ENCODE measurements around the gene KIAA1217. TPM values are rescaled to one million over a fixed set of nuclear protein-coding genes. Genes with fewer than 3 reads are reported as not detected.
"Not testable (repeated sequence)": the region's sequence is repeated elsewhere in the genome, so short reads cannot be mapped to it uniquely, and the experiment has no call there.

KIAA1217 gene
- total RNA-seq, 1 experiment from 2014 or later: 171 TPM

DNA sequence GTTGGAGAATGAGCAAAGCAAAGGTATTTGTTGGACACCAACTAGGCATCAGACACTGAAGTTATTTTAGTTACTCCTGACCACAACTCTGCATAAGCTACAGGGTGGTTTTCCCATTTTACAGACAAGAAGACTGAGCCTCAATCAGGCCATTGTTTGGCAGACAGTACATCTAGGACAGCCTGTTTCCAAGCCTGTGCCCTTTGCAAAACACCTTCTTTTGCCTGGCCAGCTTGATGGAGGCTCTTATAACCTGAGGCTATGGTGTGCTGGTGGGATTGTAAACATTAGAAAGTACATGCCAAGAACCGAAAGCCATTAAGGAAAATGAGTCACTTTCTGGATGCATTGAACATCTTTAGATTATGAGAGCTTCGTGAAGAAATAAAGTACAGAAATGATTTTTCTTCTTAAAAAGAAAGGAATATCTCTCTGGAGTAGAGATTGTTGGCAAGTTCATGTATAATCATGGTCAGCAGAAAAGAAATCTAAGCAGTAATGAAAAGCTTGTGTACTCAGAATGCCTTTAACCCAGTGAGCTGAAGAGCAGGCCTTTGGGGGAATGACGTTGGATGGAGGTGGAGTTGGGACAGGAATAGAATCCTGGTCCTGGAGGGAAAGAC lies 140.6 kb downstream of the KIAA1217 start:
- no peaks in the 10 kb centered on the region for H3K36me3 ChIP-seq (ENCODE audit: control insufficient read depth, insufficient read depth, low read length)
- TF ChIP-seq, protein P1, sequence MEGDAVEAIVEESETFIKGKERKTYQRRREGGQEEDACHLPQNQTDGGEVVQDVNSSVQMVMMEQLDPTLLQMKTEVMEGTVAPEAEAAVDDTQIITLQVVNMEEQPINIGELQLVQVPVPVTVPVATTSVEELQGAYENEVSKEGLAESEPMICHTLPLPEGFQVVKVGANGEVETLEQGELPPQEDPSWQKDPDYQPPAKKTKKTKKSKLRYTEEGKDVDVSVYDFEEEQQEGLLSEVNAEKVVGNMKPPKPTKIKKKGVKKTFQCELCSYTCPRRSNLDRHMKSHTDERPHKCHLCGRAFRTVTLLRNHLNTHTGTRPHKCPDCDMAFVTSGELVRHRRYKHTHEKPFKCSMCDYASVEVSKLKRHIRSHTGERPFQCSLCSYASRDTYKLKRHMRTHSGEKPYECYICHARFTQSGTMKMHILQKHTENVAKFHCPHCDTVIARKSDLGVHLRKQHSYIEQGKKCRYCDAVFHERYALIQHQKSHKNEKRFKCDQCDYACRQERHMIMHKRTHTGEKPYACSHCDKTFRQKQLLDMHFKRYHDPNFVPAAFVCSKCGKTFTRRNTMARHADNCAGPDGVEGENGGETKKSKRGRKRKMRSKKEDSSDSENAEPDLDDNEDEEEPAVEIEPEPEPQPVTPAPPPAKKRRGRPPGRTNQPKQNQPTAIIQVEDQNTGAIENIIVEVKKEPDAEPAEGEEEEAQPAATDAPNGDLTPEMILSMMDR (IDR thresholded peaks at IDR 0.05; ENCODE audit: insufficient read depth in 1 of 2, low read depth in 1 of 2, low read length in 1 of 2, severe bottlenecking in 1 of 2, unreplicated experiment in 1 of 2): no peak
- ChIA-PET POLR2A (no interaction called here), CTCF (no interaction called here)
- intact Hi-C loops (cut with micrococcal nuclease; ENCODE audit: unreplicated experiment): no loop called here
- Mint-ChIP-seq H3K4me1 (ENCODE audit: low read depth, unreplicated experiment) (peaks cover 1% of the 10 kb centered on the region), H3K36me3 (ENCODE audit: insufficient read depth, unreplicated experiment) (peaks cover 20% of the 10 kb centered on the region), H3K4me3 (ENCODE audit: unreplicated experiment) (no peak overlapping the region), H3K9me3 (ENCODE audit: unreplicated experiment) (no peaks in the 10 kb centered on the region), H3K27ac (ENCODE audit: unreplicated experiment) (no peak overlapping the region), H3K27me3 (ENCODE audit: insufficient read depth, unreplicated experiment) (no peaks in the 10 kb centered on the region)
- no peak for DNase-seq
- no peak overlapping the region for H3K4me3 ChIP-seq (ENCODE audit: low read depth, low read length)
- no TSS peak for BruUV-seq (replicated peaks)
- no peaks in the 10 kb centered on the region for H3K9me3 ChIP-seq
- no peaks in the 10 kb centered on the region for H3K27me3 ChIP-seq (replicated peaks; ENCODE audit: control insufficient read depth, insufficient read depth, low read length)
- peaks cover 12% of the 10 kb centered on the region for H3K4me1 ChIP-seq

DNA sequence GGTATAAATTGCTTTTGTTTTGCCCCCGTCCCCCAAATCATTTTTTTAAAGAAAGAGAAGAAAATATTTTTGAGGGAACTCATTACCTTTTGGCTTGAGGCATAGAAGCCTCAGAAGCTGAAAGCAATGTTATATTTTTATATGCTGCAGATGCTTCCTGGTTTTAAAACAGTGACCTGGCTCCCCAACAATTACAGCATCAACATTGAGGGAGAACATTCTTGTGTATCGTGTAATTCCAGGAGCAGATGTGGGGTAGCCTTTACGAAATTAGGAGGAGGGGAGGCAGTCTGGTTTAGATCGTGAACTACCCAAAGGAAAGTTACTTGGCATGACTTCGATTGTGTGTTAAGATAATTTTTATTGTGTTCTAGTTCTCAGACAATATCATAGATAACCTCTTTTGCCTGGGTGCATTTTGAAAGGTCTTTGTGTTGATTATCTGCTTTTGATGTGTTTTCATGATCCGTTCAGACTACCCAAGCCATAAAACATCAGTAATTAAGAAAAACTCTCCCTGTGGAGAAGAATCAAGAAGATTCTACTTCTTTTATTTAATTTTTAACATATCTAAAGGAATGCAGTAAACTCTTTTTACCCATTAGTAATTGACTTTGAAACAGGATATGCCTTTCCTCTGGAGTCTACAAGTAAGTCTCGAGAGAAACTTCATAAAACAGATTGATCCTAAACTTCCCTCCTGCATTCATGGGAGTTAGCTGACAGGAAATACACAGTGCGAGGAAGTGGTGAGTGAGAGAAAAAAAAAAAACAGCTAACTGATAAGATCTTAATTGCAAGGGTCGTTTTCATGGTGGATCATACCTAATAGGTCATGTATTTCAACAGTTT lies 141.4 kb downstream of the KIAA1217 start:
- POLR2A ChIA-PET: no interaction called here
- TF ChIP-seq, protein P1 (IDR thresholded peaks at IDR 0.05; ENCODE audit: insufficient read depth in 1 of 2, low read depth in 1 of 2, low read length in 1 of 2, severe bottlenecking in 1 of 2, unreplicated experiment in 1 of 2): no peak
- H3K36me3 Mint-ChIP-seq (ENCODE audit: insufficient read depth, unreplicated experiment): peaks cover 24% of the 10 kb centered on the region
- BruUV-seq (replicated peaks): no TSS peak
- no peaks in the 10 kb centered on the region for H3K4me1 Mint-ChIP-seq (ENCODE audit: low read depth, unreplicated experiment)
- no peaks in the 10 kb centered on the region for H3K27me3 ChIP-seq (replicated peaks; ENCODE audit: control insufficient read depth, insufficient read depth, low read length)
- H3K9me3 Mint-ChIP-seq (ENCODE audit: unreplicated experiment): no peaks in the 10 kb centered on the region
- CTCF ChIA-PET: no interaction called here
- H3K4me1 ChIP-seq: peaks cover 7% of the 10 kb centered on the region; the same call in 1 of the 2 replicates
- no peaks in the 10 kb centered on the region for H3K9me3 ChIP-seq
- no peaks in the 10 kb centered on the region for H3K36me3 ChIP-seq (ENCODE audit: control insufficient read depth, insufficient read depth, low read length)
- no peaks in the 10 kb centered on the region for H3K27me3 Mint-ChIP-seq (ENCODE audit: insufficient read depth, unreplicated experiment)
- DNase-seq: no peak
- no peak overlapping the region for H3K4me3 ChIP-seq (ENCODE audit: low read depth, low read length)
- no peak overlapping the region for H3K27ac Mint-ChIP-seq (ENCODE audit: unreplicated experiment)
- intact Hi-C loops (cut with micrococcal nuclease; ENCODE audit: unreplicated experiment): no loop called here
- H3K4me3 Mint-ChIP-seq (ENCODE audit: unreplicated experiment): no peak overlapping the region

DNA sequence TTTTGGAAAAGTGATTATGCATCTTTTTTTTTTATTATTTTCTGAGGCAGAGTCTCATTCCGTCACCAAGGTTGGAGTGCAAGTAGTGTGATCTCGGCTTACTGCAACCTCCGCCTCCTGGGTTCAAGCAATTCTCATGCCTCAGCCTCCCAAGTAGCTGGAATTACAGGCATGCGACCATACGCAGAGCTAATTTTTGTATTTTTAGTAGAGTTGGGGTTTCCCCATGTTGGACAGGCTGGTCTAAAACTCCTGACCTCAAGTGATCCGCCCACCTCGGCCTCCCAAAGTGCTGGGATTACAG lies 141.9 kb downstream of the KIAA1217 start:
- DNase-seq; BruUV-seq (replicated peaks); H3K4me1 Mint-ChIP-seq (ENCODE audit: low read depth, unreplicated experiment); H3K4me1 ChIP-seq; H3K9me3 ChIP-seq; CTCF ChIA-PET; intact Hi-C loops (cut with micrococcal nuclease; ENCODE audit: unreplicated experiment); H3K27me3 Mint-ChIP-seq (ENCODE audit: insufficient read depth, unreplicated experiment); H3K27ac Mint-ChIP-seq (ENCODE audit: unreplicated experiment); H3K4me3 Mint-ChIP-seq (ENCODE audit: unreplicated experiment); H3K36me3 ChIP-seq (ENCODE audit: control insufficient read depth, insufficient read depth, low read length); H3K4me3 ChIP-seq (ENCODE audit: low read depth, low read length); H3K9me3 Mint-ChIP-seq (ENCODE audit: unreplicated experiment); POLR2A ChIA-PET; H3K27me3 ChIP-seq (replicated peaks; ENCODE audit: control insufficient read depth, insufficient read depth, low read length): not testable (repeated sequence)
- H3K36me3 Mint-ChIP-seq (ENCODE audit: insufficient read depth, unreplicated experiment): peaks cover 24% of the 10 kb centered on the region

Data from Caco-2 (cell line).